ENCODE measurements around the gene COL24A1.

DNA sequence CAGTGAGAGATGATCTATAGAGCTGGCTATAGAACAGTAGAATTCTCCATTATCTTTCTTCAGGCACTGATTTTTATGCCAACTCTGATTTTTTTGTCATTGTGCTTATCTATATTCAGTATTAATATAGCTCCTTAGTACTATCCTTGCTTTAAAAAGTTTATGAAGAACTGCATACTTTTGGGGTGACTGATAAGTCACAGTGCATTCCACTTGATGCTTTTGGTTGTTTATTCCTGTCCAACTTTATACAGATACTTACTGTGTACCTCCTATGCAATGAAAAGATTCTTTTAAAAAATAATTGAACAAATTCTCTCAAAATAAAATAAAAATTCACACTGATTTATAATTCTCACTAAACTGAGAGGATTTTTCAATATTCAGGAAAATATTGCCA lies 71.6 kb downstream of the COL24A1 start:
- TF ChIP-seq, protein P1, sequence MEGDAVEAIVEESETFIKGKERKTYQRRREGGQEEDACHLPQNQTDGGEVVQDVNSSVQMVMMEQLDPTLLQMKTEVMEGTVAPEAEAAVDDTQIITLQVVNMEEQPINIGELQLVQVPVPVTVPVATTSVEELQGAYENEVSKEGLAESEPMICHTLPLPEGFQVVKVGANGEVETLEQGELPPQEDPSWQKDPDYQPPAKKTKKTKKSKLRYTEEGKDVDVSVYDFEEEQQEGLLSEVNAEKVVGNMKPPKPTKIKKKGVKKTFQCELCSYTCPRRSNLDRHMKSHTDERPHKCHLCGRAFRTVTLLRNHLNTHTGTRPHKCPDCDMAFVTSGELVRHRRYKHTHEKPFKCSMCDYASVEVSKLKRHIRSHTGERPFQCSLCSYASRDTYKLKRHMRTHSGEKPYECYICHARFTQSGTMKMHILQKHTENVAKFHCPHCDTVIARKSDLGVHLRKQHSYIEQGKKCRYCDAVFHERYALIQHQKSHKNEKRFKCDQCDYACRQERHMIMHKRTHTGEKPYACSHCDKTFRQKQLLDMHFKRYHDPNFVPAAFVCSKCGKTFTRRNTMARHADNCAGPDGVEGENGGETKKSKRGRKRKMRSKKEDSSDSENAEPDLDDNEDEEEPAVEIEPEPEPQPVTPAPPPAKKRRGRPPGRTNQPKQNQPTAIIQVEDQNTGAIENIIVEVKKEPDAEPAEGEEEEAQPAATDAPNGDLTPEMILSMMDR (IDR thresholded peaks at IDR 0.05; ENCODE audit: borderline replicate concordance, extremely low read depth, low read length, poor library complexity, severe bottlenecking), result no peak
- TF ChIP-seq EZH2 (IDR thresholded peaks at IDR 0.05; ENCODE audit: borderline replicate concordance, low read depth, low read length, severe bottlenecking), result no peak
